ENCODE measurements around the gene ADGRA3. TPM values are rescaled to one million over a fixed set of nuclear protein-coding genes. Genes with fewer than 3 reads are reported as not detected.

ADGRA3 gene
- total RNA-seq, 1 experiment from 2014 or later: 29.0 TPM

GRCh38 chr4:22363036-22363435, 152.8 kb downstream of the ADGRA3 start:
- no peak overlapping the region for H2AFZ ChIP-seq (ENCODE audit: low read length)
- DNase-seq: peak; percentile 60
- peaks cover 26% of the 10 kb centered on the region for H3K4me1 ChIP-seq (ENCODE audit: insufficient read depth, low read length)
- intact Hi-C loops (cut with micrococcal nuclease): loop anchor here (2.0 kb wide), 1 partner anchor 22 kb away; no protein-coding TSS in a partner anchor
- no TSS peak for BruUV-seq (replicated peaks)
- H3K9ac ChIP-seq (ENCODE audit: low read length): no peak overlapping the region
- H3F3A ChIP-seq (ENCODE audit: low read length, unreplicated experiment): no peaks in the 10 kb centered on the region
- H3K27me3 ChIP-seq (ENCODE audit: low read length): no peaks in the 10 kb centered on the region
- no peak overlapping the region for H3K4me3 ChIP-seq (ENCODE audit: low read length)
- no peaks in the 10 kb centered on the region for H4K20me1 ChIP-seq (ENCODE audit: low read length)
- no peaks in the 10 kb centered on the region for H3K36me3 ChIP-seq (ENCODE audit: low read depth, low read length)
- CTCF ChIA-PET: no interaction called here
- H3K4me2 ChIP-seq (ENCODE audit: low read length): peak overlapping the region; percentile 67
- POLR2A ChIA-PET (ENCODE audit: unreplicated experiment): no interaction called here
- peak; percentile 73 for ATAC-seq
- H3K27ac ChIP-seq (ENCODE audit: low read length): peak overlapping the region; percentile 30; the same call in 1 of the 2 replicates
- no peaks in the 10 kb centered on the region for H3K79me2 ChIP-seq (ENCODE audit: low read length)
- no peaks in the 10 kb centered on the region for H3K9me2 ChIP-seq (replicated peaks; ENCODE audit: low read length)
- H3K9me3 ChIP-seq (ENCODE audit: low read length): no peaks in the 10 kb centered on the region
- TF ChIP-seq EZH2 (IDR thresholded peaks at IDR 0.05; ENCODE audit: low read length, unreplicated experiment) (no peak), EZH2phosphoT487 (IDR thresholded peaks at IDR 0.05; ENCODE audit: borderline replicate concordance, low read length) (no peak), CTCF (conservative IDR thresholded peaks at IDR 0.05; ENCODE audit: low read depth, low read length) (no peak)

GRCh38 chr4:22356987-22357596, 158.8 kb downstream of the ADGRA3 start:
- Histone ChIP-seq H3F3A (ENCODE audit: low read length, unreplicated experiment) (no peaks in the 10 kb centered on the region), H3K36me3 (ENCODE audit: low read depth, low read length) (no peaks in the 10 kb centered on the region), H3K4me3 (ENCODE audit: low read length) (no peak overlapping the region), H3K27me3 (ENCODE audit: low read length) (no peaks in the 10 kb centered on the region), H4K20me1 (ENCODE audit: low read length) (no peaks in the 10 kb centered on the region), H3K9me3 (ENCODE audit: low read length) (no peaks in the 10 kb centered on the region), H3K4me2 (ENCODE audit: low read length) (no peak overlapping the region), H3K27ac (ENCODE audit: low read length) (no peak overlapping the region), H3K79me2 (ENCODE audit: low read length) (no peaks in the 10 kb centered on the region), H3K9ac (ENCODE audit: low read length) (no peak overlapping the region), H2AFZ (ENCODE audit: low read length) (0 out of 2 replicates have a peak overlapping the region, but pooled peaks have one; percentile 55), H3K4me1 (ENCODE audit: insufficient read depth, low read length) (0 out of 2 replicates have a peak, but pooled peaks cover 2% of the 10 kb centered on the region), H3K9me2 (replicated peaks; ENCODE audit: low read length) (no peaks in the 10 kb centered on the region)
- TF ChIP-seq CTCF (conservative IDR thresholded peaks at IDR 0.05; ENCODE audit: low read depth, low read length) (peak; percentile 61), EZH2phosphoT487 (IDR thresholded peaks at IDR 0.05; ENCODE audit: borderline replicate concordance, low read length) (no peak), EZH2 (IDR thresholded peaks at IDR 0.05; ENCODE audit: low read length, unreplicated experiment) (no peak)
- no TSS peak for BruUV-seq (replicated peaks)
- ChIA-PET CTCF (interaction anchor here (0.9 to 2.1 kb wide), 4 partner anchors 227 to 568 kb away, joined by 3 to 12 read pairs (median 6); no protein-coding TSS in a partner anchor), POLR2A (ENCODE audit: unreplicated experiment) (interaction anchor here (0.6 kb wide), 1 partner anchor 498 kb away, joined by 3 read pairs; no protein-coding TSS in a partner anchor)
- intact Hi-C loops (cut with micrococcal nuclease): loop anchor here (1.0 to 2.0 kb wide), 3 partner anchors 32 to 567 kb away; no protein-coding TSS in a partner anchor
- ATAC-seq: peak; percentile 84
- peak; percentile 61 for DNase-seq

- POLR2A ChIA-PET (ENCODE audit: unreplicated experiment): no interaction called here
- H3K36me3 ChIP-seq (ENCODE audit: low read depth, low read length): no peaks in the 10 kb centered on the region
- no peak overlapping the region for H3K4me2 ChIP-seq (ENCODE audit: low read length)
- ATAC-seq (no peak), DNase-seq (no peak)
- no peaks in the 10 kb centered on the region for H3K9me2 ChIP-seq (replicated peaks; ENCODE audit: low read length)
- H3F3A ChIP-seq (ENCODE audit: low read length, unreplicated experiment): no peaks in the 10 kb centered on the region
- H3K4me1 ChIP-seq (ENCODE audit: insufficient read depth, low read length): no peaks in the 10 kb centered on the region
- H2AFZ ChIP-seq (ENCODE audit: low read length): no peak overlapping the region
- no TSS peak for BruUV-seq (replicated peaks)
- H3K9me3 ChIP-seq (ENCODE audit: low read length): no peaks in the 10 kb centered on the region
- no peaks in the 10 kb centered on the region for H4K20me1 ChIP-seq (ENCODE audit: low read length)
- intact Hi-C loops (cut with micrococcal nuclease): no loop called here
- H3K27me3 ChIP-seq (ENCODE audit: low read length): no peaks in the 10 kb centered on the region
- no peaks in the 10 kb centered on the region for H3K79me2 ChIP-seq (ENCODE audit: low read length)
- CTCF ChIA-PET: no interaction called here
- H3K9ac ChIP-seq (ENCODE audit: low read length): no peak overlapping the region
- no peak overlapping the region for H3K4me3 ChIP-seq (ENCODE audit: low read length)
- no peak overlapping the region for H3K27ac ChIP-seq (ENCODE audit: low read length)
- TF ChIP-seq EZH2phosphoT487 (IDR thresholded peaks at IDR 0.05; ENCODE audit: borderline replicate concordance, low read length) (no peak), CTCF (conservative IDR thresholded peaks at IDR 0.05; ENCODE audit: low read depth, low read length) (no peak), EZH2 (IDR thresholded peaks at IDR 0.05; ENCODE audit: low read length, unreplicated experiment) (no peak)
These were observed 167.5 kb downstream of the ADGRA3 start for GRCh38 chr4:22348410-22348809.
